IPS-18c (cell line): Measurements from ENCODE around the gene OXSM.

ENCODE experiments used
- H3K4me3 ChIP-seq: 2 replicates; pipeline ENCODE4 v1.7.0; 2013; ENCODE audit warnings: low read depth, mild to moderate bottlenecking, low read length, moderate library complexity; ENCODE audit not compliant: insufficient read depth
- H3K9me3 ChIP-seq: one replicate; pipeline ENCODE4 v1.6.1; 2013; ENCODE audit warnings: mild to moderate bottlenecking, low read length, moderate library complexity; ENCODE audit not compliant: control insufficient read depth, insufficient read depth

The OXSM gene

GRCh38 chr3:25785826-25786225, 4.1 kb upstream of the OXSM start:
- no peak overlapping the region for H3K4me3 ChIP-seq
- no peaks in the 10 kb centered on the region for H3K9me3 ChIP-seq

GRCh38 chr3:25787689-25788088, 2.2 kb upstream of the OXSM start:
- H3K4me3 ChIP-seq = no peak overlapping the region
- no peaks in the 10 kb centered on the region for H3K9me3 ChIP-seq

- Histone ChIP-seq H3K4me3 (peak overlapping the region; percentile 66; the same call in 1 of the 2 replicates), H3K9me3 (no peaks in the 10 kb centered on the region)
These were observed 688 bp upstream of the OXSM start for GRCh38 chr3:25789209-25789595.

- Histone ChIP-seq H3K9me3 (no peaks in the 10 kb centered on the region), H3K4me3 (no peak overlapping the region)
These were observed 11.9 kb downstream of the OXSM start for GRCh38 chr3:25801786-25802185.

- no peak overlapping the region for H3K4me3 ChIP-seq
- H3K9me3 ChIP-seq = no peaks in the 10 kb centered on the region
These were observed 13.9 kb downstream of the OXSM start for GRCh38 chr3:25803833-25804232.

- no peaks in the 10 kb centered on the region for H3K9me3 ChIP-seq
These were observed 14.8 kb downstream of the OXSM start for GRCh38 chr3:25804676-25805075.

GRCh38 chr3:25812644-25813043, 22.8 kb downstream of the OXSM start:
- Histone ChIP-seq H3K4me3 (no peak overlapping the region), H3K9me3 (no peaks in the 10 kb centered on the region)

More at GRCh38 chr3:25804676-25805075, 14.8 kb downstream of the OXSM start:
- H3K4me3 ChIP-seq = no peak overlapping the region

- Histone ChIP-seq H3K9me3 (no peaks in the 10 kb centered on the region), H3K4me3 (no peak overlapping the region)
These were observed 27.2 kb downstream of the OXSM start for GRCh38 chr3:25817107-25817506.

GRCh38 chr3:25817638-25818037, 27.7 kb downstream of the OXSM start:
- Histone ChIP-seq H3K4me3 (no peak overlapping the region), H3K9me3 (no peaks in the 10 kb centered on the region)

- no peaks in the 10 kb centered on the region for H3K9me3 ChIP-seq
- H3K4me3 ChIP-seq = no peak overlapping the region
These were observed 28.4 kb downstream of the OXSM start for GRCh38 chr3:25818335-25818734.

- Histone ChIP-seq H3K9me3 (no peaks in the 10 kb centered on the region), H3K4me3 (no peak overlapping the region)
These were observed 30.5 kb downstream of the OXSM start for GRCh38 chr3:25820366-25820765.

- Histone ChIP-seq H3K4me3 (no peak overlapping the region), H3K9me3 (no peaks in the 10 kb centered on the region)
These were observed 31.1 kb downstream of the OXSM start for GRCh38 chr3:25820816-25821486.

- no peak overlapping the region for H3K4me3 ChIP-seq
- H3K9me3 ChIP-seq = no peaks in the 10 kb centered on the region
These were observed 32.1 kb downstream of the OXSM start for GRCh38 chr3:25821746-25822573.

GRCh38 chr3:25823314-25823713, 33.4 kb downstream of the OXSM start:
- H3K9me3 ChIP-seq = no peaks in the 10 kb centered on the region
- no peak overlapping the region for H3K4me3 ChIP-seq

- no peak overlapping the region for H3K4me3 ChIP-seq
- H3K9me3 ChIP-seq = no peaks in the 10 kb centered on the region
These were observed 36.6 kb downstream of the OXSM start for GRCh38 chr3:25826510-25826909.

GRCh38 chr3:25830373-25831280, 40.7 kb downstream of the OXSM start:
- Histone ChIP-seq H3K9me3 (no peaks in the 10 kb centered on the region), H3K4me3 (no peak overlapping the region)

GRCh38 chr3:25831578-25831977, 41.7 kb downstream of the OXSM start:
- H3K9me3 ChIP-seq = no peaks in the 10 kb centered on the region
- H3K4me3 ChIP-seq = no peak overlapping the region
